Anterior cingulate cortex (tissue), 58 donors: ENCODE data around the gene C2CD4B.

Source experiments
- DNase-seq, 58 donors: peaks; one replicate each; lab custom pipeline; 2025; lab: John Stamatoyannopoulos, UW

The C2CD4B gene

GRCh38 chr15:62120776-62121175, 44.3 kb downstream of the C2CD4B start:
- DNase-seq: no peak

- no peak for DNase-seq
Measured at GRCh38 chr15:62119874-62120273, 45.2 kb downstream of the C2CD4B start.

GRCh38 chr15:62119227-62119864, 45.7 kb downstream of the C2CD4B start:
- DNase-seq: peak in 1 of 58 donors; percentile 31

- DNase-seq: no peak
Measured at GRCh38 chr15:62118520-62119226, 46.4 kb downstream of the C2CD4B start.

GRCh38 chr15:62115847-62116246, 49.2 kb downstream of the C2CD4B start:
- no peak for DNase-seq
